NK-92 treated with Interleukin-12 subunit alpha and Interleukin-12 subunit beta, amount 100 ng/mL, for 24 hours (cell line): ENCODE measurements around the gene MRC2.

ENCODE experiments used
- DNase-seq: peaks from one replicate; lab custom pipeline; 2025; lab: John Stamatoyannopoulos, UW

MRC2 gene

DNA sequence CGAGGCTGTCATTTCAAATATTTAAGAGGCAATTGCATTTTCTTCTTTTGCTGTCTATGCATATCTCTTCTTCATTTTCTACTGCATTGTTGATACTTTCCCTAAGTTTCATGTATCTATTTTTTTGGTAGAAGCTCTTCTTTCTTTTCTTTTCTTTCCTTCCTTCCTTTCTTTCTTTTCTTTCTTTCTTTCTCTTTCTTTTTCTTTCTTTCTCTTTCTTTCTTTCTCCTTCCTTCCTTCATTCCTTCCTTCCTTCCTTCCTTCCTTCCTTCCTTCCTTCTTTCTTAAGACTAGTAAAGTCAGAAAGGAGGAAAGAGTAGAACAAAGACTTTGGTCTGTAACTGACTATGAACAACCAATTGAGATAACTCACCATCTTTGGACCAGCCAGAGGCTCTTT lies 33.9 kb downstream of the MRC2 start:
- no peak for DNase-seq

GRCh38 chr17:62662855-62663254 lies 35.4 kb downstream of the MRC2 start:
- DNase-seq: no peak

- no peak for DNase-seq
Measured at GRCh38 chr17:62663304-62663703, 35.8 kb downstream of the MRC2 start.

DNA sequence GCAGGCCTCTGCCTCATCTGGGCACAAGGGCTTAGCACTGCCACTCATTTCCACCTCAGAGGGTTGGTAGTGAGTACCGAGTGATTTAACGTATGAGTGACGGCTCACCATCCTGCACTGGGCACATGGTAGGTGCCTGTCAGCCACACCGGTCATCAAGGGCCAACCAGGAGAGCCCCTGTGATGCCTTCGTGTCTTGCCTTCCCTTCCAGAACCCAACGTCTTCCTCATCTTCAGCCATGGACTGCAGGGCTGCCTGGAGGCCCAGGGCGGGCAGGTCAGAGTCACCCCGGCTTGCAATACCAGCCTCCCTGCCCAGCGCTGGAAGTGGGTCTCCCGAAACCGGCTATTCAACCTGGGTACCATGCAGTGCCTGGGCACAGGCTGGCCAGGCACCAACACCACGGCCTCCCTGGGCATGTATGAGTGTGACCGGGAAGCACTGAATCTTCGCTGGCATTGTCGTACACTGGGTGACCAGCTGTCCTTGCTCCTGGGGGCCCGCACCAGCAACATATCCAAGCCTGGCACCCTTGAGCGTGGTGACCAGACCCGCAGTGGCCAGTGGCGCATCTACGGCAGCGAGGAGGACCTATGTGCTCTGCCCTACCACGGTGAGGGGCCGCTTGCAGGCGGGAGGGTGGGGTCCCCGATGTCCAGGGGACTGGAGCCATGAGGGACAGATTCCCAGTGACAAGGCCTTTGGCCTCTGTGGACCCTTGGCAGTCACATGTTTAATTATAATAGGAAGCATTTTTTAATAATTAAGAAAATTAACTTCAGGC lies 37.1 kb downstream of the MRC2 start:
- DNase-seq: no peak

DNA sequence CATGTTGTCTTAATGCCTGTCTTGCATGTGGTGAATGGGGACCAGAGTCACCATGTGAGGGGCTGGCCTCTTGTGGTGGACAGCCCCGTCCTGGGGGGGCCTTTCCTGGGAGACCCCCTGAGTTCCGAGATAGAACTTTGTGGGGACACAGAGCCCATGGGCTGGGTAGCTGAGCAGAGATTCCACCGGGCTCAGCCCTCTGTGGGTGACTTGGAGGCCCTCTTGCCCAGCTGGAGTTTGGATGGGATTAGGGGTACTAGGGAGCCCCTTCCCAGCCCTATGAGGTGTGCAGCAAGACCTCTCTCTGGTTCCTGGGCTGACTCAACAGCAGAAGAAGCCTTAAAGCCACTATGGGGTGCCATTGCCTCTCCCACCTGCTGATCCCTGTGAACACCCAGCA lies 38.1 kb downstream of the MRC2 start:
- DNase-seq: no peak

- no peak for DNase-seq
Measured at GRCh38 chr17:62666061-62666800, 38.8 kb downstream of the MRC2 start.

DNA sequence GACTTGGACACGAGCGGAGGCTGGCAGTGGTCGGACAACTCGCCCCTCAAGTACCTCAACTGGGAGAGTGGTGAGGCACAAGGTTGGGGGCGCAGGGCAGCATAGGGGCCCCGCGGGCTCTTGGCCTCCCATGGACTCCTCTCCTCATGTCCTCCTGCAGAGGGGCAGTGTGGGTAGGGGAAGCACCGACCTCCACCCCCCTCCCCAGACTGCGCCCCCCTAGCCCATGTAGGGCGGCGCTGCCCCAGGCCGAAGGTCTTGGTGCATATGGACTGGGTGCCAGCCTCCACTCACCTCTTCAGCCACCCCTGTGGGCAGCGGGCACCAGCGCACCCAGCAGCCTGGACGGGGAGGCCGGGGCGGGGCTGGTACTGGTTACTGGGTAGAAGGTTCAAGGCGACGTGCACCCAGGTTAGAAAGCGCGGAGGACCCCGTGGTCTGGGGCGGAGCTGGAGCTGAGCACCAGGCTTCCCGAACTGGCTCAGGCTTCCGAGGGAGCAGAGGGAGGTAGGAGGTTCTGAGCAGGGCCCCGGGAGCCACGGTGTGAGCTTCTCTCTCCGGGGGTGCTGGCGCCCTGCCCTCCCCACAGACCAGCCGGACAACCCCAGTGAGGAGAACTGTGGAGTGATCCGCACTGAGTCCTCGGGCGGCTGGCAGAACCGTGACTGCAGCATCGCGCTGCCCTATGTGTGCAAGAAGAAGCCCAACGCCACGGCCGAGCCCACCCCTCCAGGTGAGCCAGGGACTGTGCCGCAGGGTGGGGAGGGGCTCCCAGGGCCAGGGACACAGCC lies 39.5 kb downstream of the MRC2 start:
- DNase-seq: no peak

DNA sequence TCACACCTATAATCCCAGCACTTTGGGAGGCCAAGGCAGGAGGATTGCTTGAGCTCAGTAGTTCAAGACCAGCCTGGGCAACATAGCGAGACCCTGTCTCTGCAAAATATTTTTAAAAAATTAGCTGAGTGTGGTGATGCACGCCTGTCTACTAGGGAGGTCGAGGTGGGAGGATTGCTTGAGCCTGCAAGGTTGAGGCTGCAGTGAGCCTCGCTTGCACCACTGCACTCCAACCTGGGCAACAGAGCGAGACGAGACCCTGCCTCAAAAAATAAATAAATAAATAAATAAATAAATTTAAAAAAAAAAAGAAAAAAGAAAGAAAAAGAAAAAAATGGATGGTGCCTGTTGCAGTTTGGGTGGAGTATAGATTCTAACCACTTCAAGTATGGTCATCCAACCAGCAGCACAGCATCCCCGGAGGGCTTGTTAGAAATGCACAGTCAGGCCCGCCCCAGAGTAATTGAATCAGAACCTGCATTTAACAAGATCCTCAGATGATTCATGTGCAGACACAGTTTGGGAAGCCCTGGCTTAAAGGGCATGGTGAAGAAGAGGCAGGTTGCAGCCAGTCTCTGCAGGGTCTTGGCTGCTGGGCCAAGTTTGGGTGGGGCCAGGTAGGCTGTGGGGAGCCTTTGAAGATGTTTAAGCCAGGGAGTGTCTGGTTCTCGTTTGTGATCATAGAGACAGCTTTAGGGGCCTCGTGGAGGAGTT lies 40.8 kb downstream of the MRC2 start:
- no peak for DNase-seq

DNA sequence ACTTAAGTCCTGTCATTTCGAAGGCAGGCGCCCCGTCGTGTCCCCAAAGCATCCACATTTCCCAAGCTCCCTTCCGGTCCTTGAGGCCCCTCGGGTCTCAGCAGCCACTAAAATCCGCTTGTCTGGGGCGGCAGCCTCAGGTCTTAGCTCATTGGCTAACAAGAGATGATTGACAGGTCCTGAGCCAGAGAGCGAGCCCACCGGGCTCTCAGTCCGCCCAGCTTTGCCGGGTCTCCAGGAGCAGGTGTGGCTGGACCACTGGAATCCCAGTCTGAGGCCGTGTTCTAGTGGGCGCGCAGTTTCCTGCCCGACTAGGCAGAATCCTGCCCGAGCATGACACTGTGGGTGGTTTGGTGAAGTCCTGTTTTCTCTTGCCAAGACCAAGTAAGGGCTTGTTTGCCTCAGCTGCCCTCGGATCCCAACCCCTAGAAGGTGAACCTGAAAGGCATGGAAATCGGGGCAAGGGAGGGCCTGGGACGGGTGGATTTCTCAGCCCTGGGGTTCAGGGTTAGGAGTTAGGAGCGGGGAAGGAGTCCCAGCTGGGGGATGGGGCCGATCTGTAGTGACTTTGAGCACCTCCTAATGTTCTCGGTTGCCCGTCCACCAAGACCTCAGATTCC lies 42.8 kb downstream of the MRC2 start:
- no peak for DNase-seq

DNA sequence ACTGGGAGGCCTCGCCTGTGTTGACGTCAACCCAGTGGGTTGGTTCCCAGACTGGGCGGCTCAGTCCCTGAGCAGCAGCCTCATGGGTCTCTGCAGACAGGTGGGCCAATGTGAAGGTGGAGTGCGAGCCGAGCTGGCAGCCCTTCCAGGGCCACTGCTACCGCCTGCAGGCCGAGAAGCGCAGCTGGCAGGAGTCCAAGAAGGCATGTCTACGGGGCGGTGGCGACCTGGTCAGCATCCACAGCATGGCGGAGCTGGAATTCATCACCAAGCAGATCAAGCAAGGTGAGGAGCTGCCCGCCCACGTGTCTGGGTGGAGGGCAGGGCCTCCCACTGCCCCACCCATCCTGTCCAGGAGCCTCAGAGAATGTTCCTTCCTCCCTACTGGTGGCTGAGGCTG lies 44.1 kb downstream of the MRC2 start:
- no peak for DNase-seq

- DNase-seq: no peak
Measured at GRCh38 chr17:62672957-62673356, 45.5 kb downstream of the MRC2 start.

- DNase-seq: no peak
Measured at GRCh38 chr17:62673614-62674362, 46.3 kb downstream of the MRC2 start.

- DNase-seq: no peak
Measured at GRCh38 chr17:62674363-62674739, 46.9 kb downstream of the MRC2 start.

GRCh38 chr17:62674841-62675240 lies 47.4 kb downstream of the MRC2 start:
- no peak for DNase-seq

- DNase-seq: no peak
Measured at GRCh38 chr17:62675260-62675659, 47.8 kb downstream of the MRC2 start.

GRCh38 chr17:62675701-62676100 lies 48.2 kb downstream of the MRC2 start:
- no peak for DNase-seq

DNA sequence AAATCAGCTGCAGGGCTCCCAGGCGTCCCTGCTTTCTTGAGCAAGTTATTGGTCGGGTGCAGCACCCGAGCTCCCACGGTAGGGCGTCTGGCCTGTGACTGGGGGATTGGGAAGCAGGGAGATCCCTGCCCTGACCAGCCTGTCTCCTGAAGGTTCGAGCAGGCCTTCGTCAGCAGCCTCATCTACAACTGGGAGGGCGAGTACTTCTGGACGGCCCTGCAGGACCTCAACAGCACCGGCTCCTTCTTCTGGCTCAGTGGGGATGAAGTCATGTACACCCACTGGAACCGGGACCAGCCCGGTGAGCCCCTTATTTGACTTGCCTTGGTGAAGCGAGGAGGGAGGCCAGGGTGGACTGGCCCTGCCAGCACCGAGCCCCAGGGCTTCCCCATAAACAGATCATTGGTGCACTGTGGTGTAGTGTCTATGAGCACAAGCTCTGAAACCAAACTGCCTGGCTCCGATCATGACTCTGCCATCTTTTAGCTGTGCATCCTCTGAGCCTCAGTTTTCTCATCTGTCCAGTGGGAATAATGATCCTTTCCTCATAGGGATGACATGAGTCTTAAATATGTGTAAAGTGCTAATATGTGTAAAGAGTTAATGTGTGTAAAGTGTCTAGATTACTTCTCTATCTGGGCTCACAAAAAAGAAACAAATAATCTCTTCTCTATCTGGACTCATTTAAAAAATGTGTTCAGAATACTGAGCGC lies 48.9 kb downstream of the MRC2 start:
- DNase-seq: no peak

DNA sequence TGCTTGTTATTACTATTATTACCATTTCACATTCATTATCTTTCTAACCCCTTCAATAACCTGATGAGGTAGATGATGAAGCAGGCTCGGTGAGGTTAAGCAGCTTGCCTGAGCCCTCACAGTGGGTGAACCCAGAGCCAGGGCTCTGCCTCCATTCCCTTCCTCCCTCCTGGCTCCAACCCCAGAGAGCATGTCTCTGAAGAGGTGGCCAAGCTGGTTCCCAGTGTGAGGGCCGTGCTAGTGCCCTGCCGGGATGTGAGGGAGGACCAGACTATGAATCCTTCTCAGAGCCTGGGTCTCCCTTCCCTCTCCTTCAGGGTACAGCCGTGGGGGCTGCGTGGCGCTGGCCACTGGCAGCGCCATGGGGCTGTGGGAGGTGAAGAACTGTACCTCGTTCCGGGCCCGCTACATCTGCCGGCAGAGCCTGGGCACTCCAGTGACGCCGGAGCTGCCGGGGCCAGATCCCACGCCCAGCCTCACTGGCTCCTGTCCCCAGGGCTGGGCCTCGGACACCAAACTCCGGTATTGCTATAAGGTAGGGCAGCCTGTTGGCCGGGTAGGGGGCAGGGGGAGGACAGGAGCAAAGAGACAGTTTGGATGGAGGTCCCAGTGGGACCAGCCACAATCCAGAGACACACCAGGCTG lies 49.6 kb downstream of the MRC2 start:
- DNase-seq: no peak

DNA sequence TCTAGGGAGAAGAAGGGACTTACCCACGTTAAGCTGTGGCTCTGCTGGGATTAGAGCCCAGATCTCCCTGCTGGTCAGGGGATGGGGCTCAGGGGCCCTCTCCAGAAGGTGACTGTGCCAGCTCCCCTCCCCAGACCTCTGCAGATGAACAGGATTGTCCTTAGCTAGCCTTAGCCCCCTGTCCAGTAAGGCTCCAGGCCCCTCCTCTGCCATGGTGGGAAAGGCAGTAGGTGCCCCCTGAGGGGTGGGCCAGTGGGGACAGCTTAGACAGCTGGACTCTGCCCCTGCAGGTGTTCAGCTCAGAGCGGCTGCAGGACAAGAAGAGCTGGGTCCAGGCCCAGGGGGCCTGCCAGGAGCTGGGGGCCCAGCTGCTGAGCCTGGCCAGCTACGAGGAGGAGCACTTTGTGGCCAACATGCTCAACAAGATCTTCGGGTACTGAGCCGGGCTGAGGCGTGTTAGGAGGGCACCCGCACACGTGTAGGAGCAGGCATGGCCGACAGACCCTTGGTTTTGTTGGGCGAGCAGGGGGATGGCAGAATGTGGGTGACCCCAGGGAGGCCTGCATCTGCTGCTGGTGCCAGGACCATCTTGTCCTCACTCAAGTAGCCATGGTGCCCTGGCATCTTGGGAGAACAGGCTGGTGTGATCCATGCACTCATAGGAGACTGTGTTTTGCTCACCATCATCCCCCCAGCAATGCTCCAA lies 50.9 kb downstream of the MRC2 start:
- no peak for DNase-seq
